Fibroblast of pulmonary artery (primary cell): ENCODE results near the gene SLC18B1.

Source experiments
- DNase-seq: peaks from one replicate; pipeline ENCODE4 v3.0.0-alpha.2; 2010; ENCODE audit warnings: low read depth
- H3K4me3 ChIP-seq: replicated peaks from 2 replicates; pipeline ENCODE4 v1.5.1; 2011; ENCODE audit warnings: low read depth, mild to moderate bottlenecking, control low read depth, low read length, moderate library complexity
- TF ChIP-seq, protein P1 (sequence below): IDR thresholded peaks from 2 replicates; pipeline ENCODE4 v1.5.1; 2011; ENCODE audit warnings: mild to moderate bottlenecking, control low read depth, low read length, inconsistent platforms; ENCODE audit errors: missing control alignments

The SLC18B1 gene

DNA sequence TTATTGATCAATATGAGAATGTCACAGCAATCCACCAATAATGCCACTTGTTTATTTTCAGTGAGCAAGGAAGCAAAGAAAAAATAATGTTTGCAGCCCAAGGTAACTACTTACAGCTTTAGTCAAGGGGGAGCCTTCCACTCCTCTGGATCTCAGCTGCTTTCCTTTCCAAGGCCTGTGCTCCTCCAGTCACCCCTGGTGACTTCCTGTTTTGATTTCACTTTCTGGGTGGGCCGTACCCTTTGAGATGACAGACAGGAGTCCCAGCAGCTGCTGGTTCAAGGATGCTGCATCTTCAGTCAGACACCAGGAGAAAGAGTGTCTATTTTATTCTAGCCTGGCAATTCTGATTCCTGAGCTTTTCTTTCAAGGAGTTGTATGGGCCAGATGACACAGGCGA is 35.2 kb downstream of the SLC18B1 start:
- TF ChIP-seq, protein P1, sequence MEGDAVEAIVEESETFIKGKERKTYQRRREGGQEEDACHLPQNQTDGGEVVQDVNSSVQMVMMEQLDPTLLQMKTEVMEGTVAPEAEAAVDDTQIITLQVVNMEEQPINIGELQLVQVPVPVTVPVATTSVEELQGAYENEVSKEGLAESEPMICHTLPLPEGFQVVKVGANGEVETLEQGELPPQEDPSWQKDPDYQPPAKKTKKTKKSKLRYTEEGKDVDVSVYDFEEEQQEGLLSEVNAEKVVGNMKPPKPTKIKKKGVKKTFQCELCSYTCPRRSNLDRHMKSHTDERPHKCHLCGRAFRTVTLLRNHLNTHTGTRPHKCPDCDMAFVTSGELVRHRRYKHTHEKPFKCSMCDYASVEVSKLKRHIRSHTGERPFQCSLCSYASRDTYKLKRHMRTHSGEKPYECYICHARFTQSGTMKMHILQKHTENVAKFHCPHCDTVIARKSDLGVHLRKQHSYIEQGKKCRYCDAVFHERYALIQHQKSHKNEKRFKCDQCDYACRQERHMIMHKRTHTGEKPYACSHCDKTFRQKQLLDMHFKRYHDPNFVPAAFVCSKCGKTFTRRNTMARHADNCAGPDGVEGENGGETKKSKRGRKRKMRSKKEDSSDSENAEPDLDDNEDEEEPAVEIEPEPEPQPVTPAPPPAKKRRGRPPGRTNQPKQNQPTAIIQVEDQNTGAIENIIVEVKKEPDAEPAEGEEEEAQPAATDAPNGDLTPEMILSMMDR, result no peak
- DNase-seq, result no peak
- H3K4me3 ChIP-seq, result no peak overlapping the region

DNA sequence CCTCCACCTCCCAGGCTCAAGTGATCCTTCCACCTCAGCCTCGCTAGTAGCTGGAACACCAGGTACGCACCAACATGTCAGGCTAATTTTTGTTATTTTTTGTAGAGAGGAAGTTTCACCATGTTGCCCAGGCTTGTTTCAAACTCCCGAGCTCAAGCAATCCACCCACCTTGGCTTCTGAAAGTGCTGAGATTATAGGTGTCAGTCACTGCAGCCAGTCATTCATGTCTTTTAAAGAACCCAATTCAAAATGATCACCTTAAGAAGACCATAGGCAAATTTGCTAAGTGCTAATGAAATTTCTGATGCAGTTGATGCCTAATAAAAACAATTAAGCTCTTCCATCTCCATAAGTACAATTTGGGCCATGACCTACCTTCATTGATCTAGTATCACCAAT is 38.2 kb downstream of the SLC18B1 start:
- no peak for DNase-seq
- TF ChIP-seq, protein P1, result no peak
- no peak overlapping the region for H3K4me3 ChIP-seq

DNA sequence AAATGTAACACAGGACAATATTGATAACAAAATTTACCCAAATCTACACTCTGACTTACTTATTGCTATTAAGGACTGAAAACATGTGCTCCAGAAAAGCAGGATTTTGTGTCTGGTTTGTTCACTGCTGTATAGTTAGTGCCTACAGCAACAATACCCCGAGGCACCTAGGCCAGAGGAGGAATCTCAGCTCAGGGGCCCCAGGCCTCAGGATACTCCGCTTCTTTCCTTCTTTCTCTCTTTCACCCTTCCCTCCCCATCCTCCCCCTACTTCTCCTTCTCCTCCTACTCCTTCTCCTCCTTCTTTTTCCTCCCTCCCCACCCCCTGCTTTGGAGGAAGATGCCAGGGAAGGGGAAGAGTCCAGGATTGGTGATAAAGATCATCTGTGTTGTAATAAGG is 39.7 kb downstream of the SLC18B1 start:
- no peak for DNase-seq
- TF ChIP-seq, protein P1, result no peak
- H3K4me3 ChIP-seq, result no peak overlapping the region

DNA sequence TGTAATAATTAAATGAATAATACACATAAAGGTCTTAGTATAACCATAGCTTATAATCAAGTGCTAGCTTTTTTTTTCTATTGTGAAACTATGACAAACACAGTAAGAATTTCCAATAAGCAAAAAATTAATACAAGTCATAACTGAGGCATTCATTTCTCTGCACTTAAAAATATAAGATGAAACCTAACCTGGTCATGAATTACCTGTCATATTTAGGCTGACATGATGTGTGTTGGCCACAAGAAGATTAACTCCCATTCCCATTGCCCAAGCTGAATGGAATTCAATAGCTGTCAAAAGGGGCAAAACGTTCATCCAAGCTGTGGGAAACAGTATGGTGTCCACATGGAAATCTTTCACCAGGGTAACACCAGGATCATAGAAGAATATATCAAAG is 46.2 kb downstream of the SLC18B1 start:
- H3K4me3 ChIP-seq, result no peak overlapping the region
- TF ChIP-seq, protein P1, result no peak
- DNase-seq, result no peak

DNA sequence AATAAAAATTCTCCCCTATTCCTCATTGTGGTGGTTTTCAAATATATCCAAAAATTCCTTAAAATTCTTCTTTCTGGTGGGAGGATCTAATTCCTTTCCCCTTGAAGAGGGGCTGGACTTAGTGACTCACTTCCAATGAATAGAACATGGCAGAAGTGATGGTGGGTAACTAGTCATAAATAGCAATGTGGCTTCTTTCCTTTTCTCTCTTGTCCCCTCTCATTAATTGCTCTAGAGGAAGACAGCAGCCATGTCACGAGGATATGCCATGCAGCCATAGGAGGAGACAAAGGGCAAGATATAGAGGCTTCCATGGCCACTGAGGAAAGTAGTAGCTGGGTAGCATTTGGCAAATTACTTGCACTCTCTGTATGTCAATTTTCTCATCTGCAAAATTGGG is 46.6 kb downstream of the SLC18B1 start:
- H3K4me3 ChIP-seq, result no peak overlapping the region
- DNase-seq, result no peak
- TF ChIP-seq, protein P1, result no peak

DNA sequence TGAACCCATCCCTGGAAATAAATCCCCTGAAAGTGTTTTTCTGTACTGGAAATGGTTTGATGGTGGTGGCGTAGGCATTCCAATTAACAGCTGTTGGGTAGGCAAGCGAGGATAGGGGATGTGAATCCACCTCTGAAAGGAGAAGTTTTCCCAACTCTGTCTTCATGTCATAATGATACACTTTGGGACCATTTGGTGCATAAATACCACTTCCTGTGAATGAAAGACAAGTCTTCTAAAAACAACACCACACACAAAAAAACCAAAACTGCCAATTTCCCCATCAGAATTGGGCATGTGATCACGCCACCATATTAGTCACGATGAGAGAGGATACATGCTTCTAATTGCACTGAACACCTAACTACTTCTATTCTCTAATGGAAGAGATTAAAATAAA is 47.1 kb downstream of the SLC18B1 start:
- no peak for DNase-seq
- no peak overlapping the region for H3K4me3 ChIP-seq
- TF ChIP-seq, protein P1, result no peak

DNA sequence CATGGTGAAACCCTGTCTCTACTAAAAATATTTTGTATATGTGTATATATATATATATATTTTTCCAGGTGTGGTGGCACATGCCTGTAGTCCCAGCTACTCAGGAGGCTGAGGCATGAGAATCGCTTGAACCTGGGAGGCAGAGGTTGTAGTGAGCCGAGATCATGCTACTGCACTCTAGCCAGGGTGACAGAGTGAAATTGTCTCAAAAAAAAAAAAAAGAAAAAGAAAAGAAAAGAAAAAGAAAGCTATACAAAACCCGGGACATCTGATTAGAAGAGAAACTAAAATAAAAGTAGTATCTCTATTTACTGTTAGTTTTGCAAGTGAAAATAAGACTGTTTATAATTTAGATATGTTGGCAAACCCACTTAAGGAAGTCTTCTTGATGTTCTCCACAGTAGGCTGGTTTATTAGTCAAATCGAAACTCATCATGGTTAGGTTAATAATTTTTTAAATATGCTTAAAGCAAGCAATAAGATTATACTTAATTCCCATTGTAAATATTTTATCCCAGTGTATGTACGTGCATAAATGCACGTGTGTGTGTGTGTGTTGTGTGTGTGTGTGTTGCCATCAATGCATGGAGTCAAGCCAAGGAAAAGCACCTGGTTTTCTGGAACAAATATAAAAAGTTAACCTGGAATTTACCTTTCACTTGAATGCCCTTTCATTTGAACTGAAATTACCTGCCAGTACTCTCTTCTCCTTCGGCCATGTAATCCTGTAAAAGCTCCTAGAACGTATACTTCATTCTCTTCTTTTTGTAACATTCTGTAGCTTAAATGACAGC is 47.8 kb downstream of the SLC18B1 start:
- no peak for DNase-seq
- H3K4me3 ChIP-seq, result no peak overlapping the region
- TF ChIP-seq, protein P1, result no peak
